OCI-LY7 (cell line): Measurements from ENCODE around the gene VOPP1.

Experiments used
- EZH2phosphoT487 ChIP-seq: fragments of 200-600 bp; sonication (generic); IDR thresholded peaks from 2 replicates; pipeline ENCODE4 v1.6.1; 2018; ENCODE audit warnings: low read depth, borderline replicate concordance, mild to moderate bottlenecking, mixed run types, antibody characterized with exemption, low read length, moderate library complexity, mixed read lengths
- TF ChIP-seq, protein P1 (sequence below): fragments of 200-600 bp; sonication (generic); conservative IDR thresholded peaks from 2 replicates; pipeline ENCODE4 v1.5.1; 2014; ENCODE audit warnings: mild to moderate bottlenecking, antibody characterized with exemption, low read length, moderate library complexity, mixed read lengths

DNA sequence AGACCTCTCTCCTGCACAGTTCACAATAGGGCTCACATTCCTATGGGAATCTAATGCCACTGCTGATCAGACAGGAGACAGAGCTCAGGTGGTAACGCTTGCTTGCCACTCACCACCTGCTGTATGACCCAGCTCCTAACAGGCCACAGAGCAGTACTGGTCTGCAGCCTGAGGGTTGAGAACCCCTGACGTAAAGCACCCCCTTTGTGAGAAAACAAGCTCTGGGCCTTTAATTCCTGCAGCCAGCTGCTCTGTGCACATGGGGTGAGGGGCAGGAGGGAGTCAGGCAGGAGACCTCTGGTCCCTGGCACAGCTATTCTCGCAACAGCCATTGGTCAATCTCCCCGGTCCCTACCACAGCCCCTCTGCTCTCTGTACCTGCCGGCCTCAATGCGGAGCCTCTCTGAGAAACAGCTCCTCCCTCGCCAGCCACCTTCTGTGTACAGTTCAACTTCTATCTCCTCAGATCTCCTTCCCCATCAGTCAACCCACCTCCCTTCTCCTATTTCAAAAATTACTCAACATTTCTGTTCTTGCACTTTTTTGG lies 105.2 kb downstream of the VOPP1 start:
- TF ChIP-seq, protein P1, sequence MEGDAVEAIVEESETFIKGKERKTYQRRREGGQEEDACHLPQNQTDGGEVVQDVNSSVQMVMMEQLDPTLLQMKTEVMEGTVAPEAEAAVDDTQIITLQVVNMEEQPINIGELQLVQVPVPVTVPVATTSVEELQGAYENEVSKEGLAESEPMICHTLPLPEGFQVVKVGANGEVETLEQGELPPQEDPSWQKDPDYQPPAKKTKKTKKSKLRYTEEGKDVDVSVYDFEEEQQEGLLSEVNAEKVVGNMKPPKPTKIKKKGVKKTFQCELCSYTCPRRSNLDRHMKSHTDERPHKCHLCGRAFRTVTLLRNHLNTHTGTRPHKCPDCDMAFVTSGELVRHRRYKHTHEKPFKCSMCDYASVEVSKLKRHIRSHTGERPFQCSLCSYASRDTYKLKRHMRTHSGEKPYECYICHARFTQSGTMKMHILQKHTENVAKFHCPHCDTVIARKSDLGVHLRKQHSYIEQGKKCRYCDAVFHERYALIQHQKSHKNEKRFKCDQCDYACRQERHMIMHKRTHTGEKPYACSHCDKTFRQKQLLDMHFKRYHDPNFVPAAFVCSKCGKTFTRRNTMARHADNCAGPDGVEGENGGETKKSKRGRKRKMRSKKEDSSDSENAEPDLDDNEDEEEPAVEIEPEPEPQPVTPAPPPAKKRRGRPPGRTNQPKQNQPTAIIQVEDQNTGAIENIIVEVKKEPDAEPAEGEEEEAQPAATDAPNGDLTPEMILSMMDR = no peak
- TF ChIP-seq EZH2phosphoT487 = no peak
